Measurements from ENCODE around the gene CETN2. TPM values are rescaled to one million over a fixed set of nuclear protein-coding genes. Genes with fewer than 3 reads are reported as not detected.

CETN2 gene
- total RNA-seq = 28.6 and 34.0 TPM in 2 replicates

GRCh38 chrX:152830312-152831305 lies at the start of gene CETN2, which contains the start of gene NSDHL:
TSS of gene CETN2 (minus strand) at chrX:152830757. CDS start at chrX:152830710, 47 bp downstream.
TSS of gene NSDHL (plus strand) at chrX:152831063. CDS start at chrX:152846325, 15,262 bp downstream.

Other genes starting within 250 kb of the CETN2 start
- gene GABRQ, start 192.9 kb downstream of the CETN2 start, total RNA-seq = not detected in 2 replicates
- not detected in 2 replicates for gene MAGEA3, start 132.0 kb downstream of the CETN2 start, total RNA-seq
- not detected in 2 replicates for gene CSAG2, start 121.5 kb downstream of the CETN2 start, total RNA-seq
- gene MAGEA2B, start 116.1 kb downstream of the CETN2 start, total RNA-seq = not detected in 2 replicates
- not detected in 2 replicates for gene CSAG1, start 97.0 kb downstream of the CETN2 start, total RNA-seq
- gene MAGEA12, start 97.0 kb downstream of the CETN2 start, total RNA-seq = not detected in 2 replicates
- gene MAGEA2, start 76.9 kb downstream of the CETN2 start, total RNA-seq = not detected in 2 replicates
- not detected in 2 replicates for gene CSAG3, start 71.5 kb downstream of the CETN2 start, total RNA-seq
- gene MAGEA6, start 61.1 kb downstream of the CETN2 start, total RNA-seq = not detected in 2 replicates
- 17.9 and 25.8 TPM in 2 replicates for gene NSDHL, start 306 bp upstream of the CETN2 start, total RNA-seq
- 74.7 and 178 TPM in 2 replicates for gene ZNF185, start 67.3 kb upstream of the CETN2 start, total RNA-seq
- not detected in 2 replicates for gene PNMA5, start 163.4 kb upstream of the CETN2 start, total RNA-seq
- under 0.01 TPM in 1 of 2 replicates, not detected in the other for gene PNMA3, start 225.7 kb upstream of the CETN2 start, total RNA-seq
- 0.43 and 0.48 TPM in 2 replicates for gene PNMA6A, start 241.7 kb upstream of the CETN2 start, total RNA-seq